GM08714 (cell line): ENCODE results near the gene PGM1.

Source experiments
- H3K4me3 ChIP-seq: fragments of 200-500 bp; sonication (Bioruptor generic); 2 replicates; pipeline ENCODE4 v1.5.1; 2014; ENCODE audit warnings: mild to moderate bottlenecking, low read length, inconsistent platforms
- ZNF274 ChIP-seq: IDR thresholded peaks from 2 replicates; pipeline ENCODE4 v1.6.1; 2012; ENCODE audit warnings: mild to moderate bottlenecking, low read depth, low read length

Gene PGM1

GRCh38 chr1:63592536-63593302 lies 492 bp upstream of the PGM1 start:
- no peak for TF ChIP-seq ZNF274
- H3K4me3 ChIP-seq: peak overlapping the region; percentile 92

- no peak for TF ChIP-seq ZNF274
- peak overlapping the region; percentile 92 for H3K4me3 ChIP-seq
These were observed 835 bp downstream of the PGM1 start for GRCh38 chr1:63593886-63594605.

- TF ChIP-seq ZNF274: no peak
- H3K4me3 ChIP-seq: no peak overlapping the region
These were observed 2.2 kb downstream of the PGM1 start for GRCh38 chr1:63595435-63595834.

GRCh38 chr1:63599799-63600198 lies 6.6 kb downstream of the PGM1 start:
- no peak overlapping the region for H3K4me3 ChIP-seq
- TF ChIP-seq ZNF274: no peak

- H3K4me3 ChIP-seq: no peak overlapping the region
- no peak for TF ChIP-seq ZNF274
These were observed 7.0 kb downstream of the PGM1 start for GRCh38 chr1:63600248-63600647.

GRCh38 chr1:63601061-63601460 lies 7.8 kb downstream of the PGM1 start:
- H3K4me3 ChIP-seq: no peak overlapping the region
- TF ChIP-seq ZNF274: no peak

- no peak for TF ChIP-seq ZNF274
- no peak overlapping the region for H3K4me3 ChIP-seq
These were observed 8.3 kb downstream of the PGM1 start for GRCh38 chr1:63601463-63601862.

GRCh38 chr1:63601912-63602311 lies 8.7 kb downstream of the PGM1 start:
- no peak for TF ChIP-seq ZNF274
- H3K4me3 ChIP-seq: no peak overlapping the region

- no peak for TF ChIP-seq ZNF274
- no peak overlapping the region for H3K4me3 ChIP-seq
These were observed 9.4 kb downstream of the PGM1 start for GRCh38 chr1:63602629-63603028.

- no peak overlapping the region for H3K4me3 ChIP-seq
- no peak for TF ChIP-seq ZNF274
These were observed 10.6 kb downstream of the PGM1 start for GRCh38 chr1:63603810-63604209.

GRCh38 chr1:63607322-63607721 lies 14.1 kb downstream of the PGM1 start:
- no peak for TF ChIP-seq ZNF274
- H3K4me3 ChIP-seq: no peak overlapping the region

- H3K4me3 ChIP-seq: no peak overlapping the region
- TF ChIP-seq ZNF274: no peak
These were observed 18.0 kb downstream of the PGM1 start for GRCh38 chr1:63611231-63611630.

GRCh38 chr1:63612564-63612963 lies 19.4 kb downstream of the PGM1 start:
- no peak overlapping the region for H3K4me3 ChIP-seq
- no peak for TF ChIP-seq ZNF274

- H3K4me3 ChIP-seq: no peak overlapping the region
- TF ChIP-seq ZNF274: no peak
These were observed 19.8 kb downstream of the PGM1 start for GRCh38 chr1:63612971-63613370.

GRCh38 chr1:63615768-63616420 lies 22.7 kb downstream of the PGM1 start:
- no peak overlapping the region for H3K4me3 ChIP-seq
- TF ChIP-seq ZNF274: no peak

GRCh38 chr1:63617450-63617849 lies 24.2 kb downstream of the PGM1 start:
- no peak overlapping the region for H3K4me3 ChIP-seq
- no peak for TF ChIP-seq ZNF274
